TTC549 (cell line): ENCODE results near the gene PDAP1.
"Not testable (repeated sequence)": the region's sequence is repeated elsewhere in the genome, so short reads cannot be mapped to it uniquely, and the experiment has no call there.

Experiments
- FAIRE-seq: peaks from 2 replicates; lab custom pipeline; 2012; peaks lifted over from hg19 to GRCh38; lab: Jason Lieb, UNC

Gene PDAP1

DNA sequence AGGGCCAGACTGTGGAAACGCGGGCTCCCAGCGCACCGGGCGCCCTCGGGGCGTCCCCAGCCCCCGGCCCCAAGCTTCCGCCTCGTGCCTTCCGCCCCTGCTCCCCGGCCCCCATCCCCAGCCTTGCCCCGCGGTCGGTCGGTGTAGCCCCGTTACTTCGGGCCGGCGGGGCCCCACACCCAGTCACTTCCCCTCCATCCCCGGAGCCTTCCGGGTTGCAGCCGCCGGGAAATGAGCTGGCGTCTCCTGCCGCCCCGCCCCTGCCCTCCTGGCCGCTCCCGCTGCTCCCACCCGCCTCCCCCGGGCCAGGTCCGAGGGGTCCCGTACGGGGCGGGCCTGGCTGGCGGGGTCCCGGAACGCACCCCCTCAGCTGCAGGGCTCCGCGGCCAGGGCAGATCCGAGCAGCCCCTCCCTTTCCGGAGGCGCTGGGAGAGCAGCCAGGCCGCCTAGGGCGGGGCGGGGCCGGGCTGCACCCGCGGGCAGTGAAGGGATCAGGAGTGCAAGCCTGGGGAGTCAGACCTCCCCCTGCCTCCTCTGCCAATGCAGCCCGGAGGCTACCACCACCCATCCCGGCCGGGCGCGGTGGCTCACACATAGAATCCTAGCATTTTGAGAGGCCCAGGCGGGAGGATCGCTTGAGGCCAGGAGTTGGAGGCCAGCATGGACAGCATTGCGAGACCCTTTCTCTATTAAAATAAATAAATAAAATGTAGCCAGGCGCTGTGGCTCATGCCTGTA is 33.2 kb downstream of the PDAP1 start:
- no peak for FAIRE-seq

DNA sequence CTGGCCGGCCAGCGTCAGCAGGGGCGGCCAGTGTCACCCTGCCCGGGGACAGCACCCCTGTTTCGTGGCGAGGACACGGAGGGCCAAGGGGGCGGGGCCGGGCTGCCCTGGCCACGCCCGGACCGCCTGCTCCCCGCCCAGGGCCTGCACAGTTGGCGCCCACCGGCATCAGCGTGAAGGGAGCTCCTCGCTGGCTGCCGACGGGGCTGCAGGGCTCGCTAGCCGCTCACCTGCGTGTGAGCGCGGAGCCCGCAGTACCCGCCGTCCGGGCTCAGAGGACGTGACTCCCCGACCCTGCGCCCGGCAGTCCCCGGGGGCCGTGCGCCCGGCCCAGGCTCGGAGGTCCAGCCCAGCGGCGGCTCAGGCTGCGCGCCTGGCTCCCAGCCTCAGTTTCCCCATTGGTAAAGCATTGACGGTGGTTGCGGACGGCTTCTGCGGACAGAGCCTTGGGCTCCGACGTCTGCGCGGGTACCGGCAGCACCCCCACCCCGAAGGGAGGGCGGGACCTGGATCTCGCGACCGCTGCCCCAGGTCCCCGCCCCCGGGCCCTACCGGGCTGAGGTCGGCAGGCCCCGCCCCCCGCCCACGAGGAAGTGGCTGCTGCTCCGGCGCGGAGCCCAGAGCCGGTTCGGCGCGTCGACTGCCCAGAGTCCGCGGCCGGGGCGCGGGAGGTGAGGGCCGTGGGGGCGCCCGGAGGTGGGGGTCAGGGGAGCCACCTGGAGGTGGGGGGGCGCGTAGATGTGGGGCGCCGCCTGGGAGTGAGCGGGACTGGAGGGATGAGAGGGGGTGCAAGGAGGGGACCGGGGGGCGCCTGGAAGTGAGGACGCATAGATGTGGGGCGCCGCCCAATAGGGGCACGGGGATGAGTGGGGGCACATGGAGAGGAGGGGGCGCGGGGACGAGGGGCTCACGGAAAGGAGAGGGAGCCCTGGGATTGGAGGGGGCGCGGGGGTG is 34.0 kb downstream of the PDAP1 start, which contains the start of gene ARPC1B:
Gene ARPC1B, plus strand, starts transcription at position 620 of the 954 bp plus-strand sequence. CDS start 10,985 bp downstream, outside the sequence.
- FAIRE-seq, result no peak

DNA sequence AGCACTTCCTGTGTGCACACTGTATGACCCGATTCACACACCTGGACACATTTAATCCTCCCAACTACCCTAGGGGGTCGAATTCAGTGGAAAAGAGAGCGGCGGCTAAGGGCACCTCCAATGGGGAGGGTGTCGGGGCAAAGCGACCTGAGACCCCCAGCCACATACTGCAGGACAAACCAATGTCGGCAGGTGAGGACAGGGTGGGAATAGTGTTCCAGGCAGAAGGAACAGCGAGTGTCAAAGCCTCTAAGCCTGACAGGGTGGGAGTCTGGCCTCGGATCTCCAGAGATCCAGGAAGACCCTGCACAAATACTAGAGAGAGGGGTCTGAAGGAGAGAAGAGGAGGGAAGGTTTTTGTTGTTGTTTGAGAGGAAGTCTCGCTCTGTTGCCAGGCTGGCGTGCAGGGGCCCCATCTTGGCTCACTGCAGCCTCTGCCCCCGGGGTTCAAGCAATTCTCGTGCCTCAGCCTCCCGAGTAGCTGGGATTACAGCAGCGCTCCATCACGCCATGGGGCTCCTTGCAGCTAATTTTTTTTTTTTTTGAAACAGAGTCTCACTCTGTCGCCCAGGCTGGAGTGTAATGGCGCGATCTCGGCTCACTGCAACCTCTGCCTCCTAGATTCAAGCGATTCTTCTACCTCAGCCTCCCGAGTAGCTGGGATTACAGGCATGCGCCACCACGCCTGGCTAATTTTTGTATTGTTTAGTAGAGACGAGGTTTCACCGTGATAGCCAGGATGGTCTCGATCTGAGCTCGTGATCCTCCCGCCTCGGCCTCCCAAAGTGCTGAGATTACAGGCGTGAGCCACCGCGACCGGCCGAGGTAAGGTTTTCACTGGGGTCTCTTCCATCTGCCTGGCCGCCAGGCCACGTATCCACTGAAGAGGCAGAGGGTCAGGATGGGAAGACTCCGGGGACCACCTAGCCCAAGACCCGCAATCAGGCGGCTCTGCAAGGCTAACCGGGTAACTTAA is 35.0 kb downstream of the PDAP1 start:
- FAIRE-seq, result no peak

DNA sequence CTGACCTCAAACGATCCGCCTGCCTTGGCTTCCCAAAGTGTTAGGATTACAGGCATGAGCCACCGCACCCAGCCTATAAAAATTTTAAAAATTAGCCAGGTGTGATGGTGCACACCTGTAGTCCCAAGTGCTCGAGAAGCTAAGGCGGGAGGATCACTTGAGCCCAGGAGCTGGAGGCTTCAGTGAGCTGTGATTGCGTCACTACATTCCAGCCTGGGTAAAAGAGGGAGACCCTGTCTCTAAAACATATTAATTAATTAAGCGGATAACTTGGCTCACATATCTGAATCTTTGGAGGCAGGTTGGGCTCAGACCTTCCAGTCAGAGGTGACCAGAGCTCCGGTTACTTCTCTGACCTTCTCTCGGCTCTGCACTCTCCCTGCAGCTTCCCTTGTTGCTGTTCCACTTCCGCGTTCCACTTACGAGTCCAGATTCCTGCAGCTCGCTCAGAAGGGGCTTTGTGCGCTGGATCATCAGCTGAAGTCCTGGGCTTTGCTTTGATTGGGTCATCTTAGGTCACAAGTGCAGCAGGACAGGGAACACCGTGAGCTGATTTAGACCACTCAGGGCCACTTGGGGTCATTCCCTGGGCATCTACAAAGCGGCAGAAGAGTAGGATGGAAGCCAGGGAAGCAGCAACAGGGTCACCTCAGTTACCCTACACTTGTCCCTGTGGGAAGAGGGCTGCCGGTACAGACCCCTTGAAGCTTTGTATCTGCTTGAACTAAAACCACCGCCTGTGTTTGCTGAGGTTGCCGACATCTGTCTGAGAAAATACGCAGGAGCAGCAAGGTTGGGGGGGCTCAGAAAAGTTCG is 35.9 kb downstream of the PDAP1 start:
- FAIRE-seq, result no peak

DNA sequence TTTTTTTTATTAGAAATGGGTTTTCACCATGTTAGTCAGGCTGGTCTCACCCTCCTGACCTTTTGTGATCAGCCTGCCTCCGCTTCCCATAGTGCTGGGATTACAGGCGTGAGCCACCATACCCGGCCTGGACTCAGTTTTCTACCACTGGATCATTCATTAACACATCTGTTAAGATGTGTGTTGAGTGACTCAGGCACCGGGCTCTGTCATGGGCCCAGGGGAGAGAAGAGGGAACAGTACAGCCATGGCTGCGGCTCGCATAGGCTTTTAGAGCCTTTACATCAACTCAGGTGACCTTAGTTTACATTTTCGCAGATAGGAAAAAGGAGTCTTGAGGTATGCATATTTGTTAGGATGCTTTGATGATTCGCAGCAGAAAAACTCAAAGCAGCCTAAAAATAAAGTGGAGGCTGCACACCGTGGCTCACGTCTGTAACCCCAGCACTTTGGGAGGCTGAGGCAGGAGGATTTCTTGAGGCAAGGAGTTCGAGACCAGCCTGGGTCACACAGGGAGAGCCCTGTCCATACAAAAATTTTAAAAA is 36.9 kb downstream of the PDAP1 start:
- FAIRE-seq, result no peak

DNA sequence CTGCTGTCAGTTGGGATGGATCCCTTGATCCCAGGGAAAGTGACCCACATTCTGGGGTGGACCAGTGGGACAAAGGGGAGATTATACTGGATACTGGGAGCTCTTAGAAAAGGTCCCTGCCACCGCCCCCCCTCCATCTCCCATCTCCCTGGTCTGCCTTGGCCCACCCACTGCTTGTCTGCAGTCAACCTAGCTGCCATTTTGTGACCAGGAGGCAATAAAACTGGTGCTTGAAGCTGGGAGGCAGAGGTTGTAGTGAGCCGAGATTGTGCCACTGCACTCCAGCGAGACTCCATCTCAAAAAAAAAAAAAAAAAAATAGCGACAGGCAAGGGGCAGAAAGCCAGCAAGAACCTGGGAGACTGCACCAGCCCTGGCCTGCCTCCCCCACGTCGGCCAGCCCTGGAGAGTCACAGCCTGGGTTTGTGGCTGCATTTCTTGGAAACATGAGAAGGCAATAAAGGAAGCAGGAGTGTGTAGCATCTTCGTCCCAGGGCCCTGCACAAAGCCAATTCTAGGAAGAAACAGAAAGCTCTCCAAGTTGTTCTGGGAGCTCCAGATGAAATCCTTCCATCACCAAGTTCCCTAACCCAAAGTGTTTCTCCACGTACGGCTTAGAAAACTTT is 38.5 kb downstream of the PDAP1 start:
- FAIRE-seq, result no peak

DNA sequence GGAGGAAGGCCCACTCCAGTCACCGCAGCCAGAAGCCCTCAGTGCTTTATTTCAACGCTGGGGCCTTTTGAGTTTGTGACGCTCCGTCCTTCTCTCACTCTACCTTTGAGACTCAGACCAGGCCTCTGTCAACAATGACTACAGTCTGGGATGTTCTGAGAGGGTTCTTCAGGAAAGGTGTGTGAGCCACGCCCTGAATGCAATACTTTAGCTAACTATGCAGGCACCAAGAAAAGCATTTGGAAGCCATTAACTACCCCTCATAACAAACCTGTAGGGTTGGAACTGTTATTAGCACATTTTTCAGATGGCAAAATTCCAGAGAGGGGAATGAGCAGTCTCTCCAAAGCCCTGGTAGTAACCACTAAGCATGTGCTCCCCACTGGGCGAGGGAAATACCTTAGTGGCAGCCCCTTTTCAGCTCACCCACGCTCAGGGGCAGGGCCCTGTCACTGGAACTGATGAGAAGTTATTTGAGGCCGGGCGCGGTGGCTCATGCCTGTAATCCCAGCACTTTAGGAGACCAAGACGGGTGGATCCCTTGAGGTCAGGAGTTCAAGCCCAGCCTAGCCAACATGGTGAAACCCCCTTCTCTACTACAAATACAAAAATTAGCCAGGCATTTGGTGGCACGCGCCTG is 39.5 kb downstream of the PDAP1 start:
- no peak for FAIRE-seq

DNA sequence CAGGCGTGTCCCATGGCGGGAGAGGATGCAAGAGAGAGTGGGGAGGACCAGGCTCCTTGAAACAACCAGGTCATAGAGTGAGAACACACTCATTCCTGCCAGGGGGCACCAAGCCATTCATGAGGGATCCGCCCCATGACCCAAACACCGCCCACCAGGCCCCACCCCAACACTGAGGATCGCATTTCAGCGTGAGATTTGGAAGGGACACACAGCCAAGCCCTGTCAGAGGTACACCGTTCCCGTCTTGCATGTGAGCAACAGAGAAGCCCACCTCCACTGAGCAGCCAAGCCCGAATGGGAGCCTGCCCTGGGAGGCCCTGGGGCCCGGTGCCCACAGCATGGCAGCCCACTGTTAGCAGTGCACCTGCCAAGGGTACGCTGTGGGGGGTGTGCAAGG is 41.8 kb downstream of the PDAP1 start:
- FAIRE-seq, result no peak

DNA sequence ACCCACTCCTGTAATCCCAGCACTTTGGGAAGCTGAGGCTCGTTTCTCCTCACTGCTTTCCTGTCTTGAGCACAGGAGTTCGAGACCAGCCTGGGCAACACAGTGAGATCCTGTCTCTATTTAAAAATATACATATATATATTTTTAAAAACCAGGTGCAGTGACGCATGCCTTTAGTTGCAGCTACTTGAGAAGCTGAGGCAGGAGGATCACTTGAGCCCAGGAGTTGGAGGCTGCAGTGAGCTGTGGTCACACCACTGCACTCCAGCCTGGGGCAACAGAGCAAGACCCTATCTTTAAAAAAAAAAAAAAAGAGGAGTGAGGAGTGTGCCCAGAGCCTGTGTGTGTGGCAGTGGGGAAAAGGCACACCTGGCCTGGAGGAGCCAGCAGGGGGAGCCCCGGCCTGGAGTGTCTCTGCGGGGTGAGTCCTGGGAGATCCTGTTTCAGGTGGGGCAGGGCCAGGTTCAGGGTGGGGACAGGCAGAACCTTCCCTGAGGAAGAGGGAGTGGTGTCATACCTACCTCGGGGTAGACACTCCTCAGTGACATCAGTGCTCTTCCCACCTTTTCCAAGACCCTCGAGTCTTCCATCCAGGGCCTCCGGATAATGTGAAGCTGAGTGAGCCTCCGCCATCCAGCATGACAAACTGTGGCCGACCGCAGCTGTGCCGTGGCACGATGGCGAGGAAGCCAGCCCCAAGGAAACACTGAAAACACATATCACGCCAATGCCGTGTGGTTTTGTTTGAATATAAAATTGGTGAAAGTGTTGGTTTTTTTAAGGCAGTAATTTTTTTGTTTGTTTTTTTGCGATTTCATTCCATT is 42.9 kb downstream of the PDAP1 start:
- no peak for FAIRE-seq

DNA sequence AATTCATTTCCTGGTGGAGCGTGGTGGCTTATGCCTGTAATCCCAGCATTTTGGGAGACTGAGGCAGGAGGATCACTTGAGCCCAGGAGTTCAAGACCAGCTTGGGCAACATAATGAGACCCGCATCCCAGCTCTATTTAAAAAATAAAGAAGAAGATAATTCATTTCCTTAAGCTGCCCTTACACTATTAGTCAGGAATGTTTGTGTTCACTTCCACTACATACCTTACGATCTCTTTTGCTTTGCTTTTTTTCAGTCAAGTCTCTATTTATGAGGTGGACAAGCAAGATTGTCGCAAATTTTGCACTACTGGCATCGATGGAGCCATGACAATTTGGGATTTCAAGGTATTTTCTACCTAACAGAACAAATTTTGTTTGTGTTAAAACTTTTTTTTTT is 45.1 kb downstream of the PDAP1 start:
- no peak for FAIRE-seq

DNA sequence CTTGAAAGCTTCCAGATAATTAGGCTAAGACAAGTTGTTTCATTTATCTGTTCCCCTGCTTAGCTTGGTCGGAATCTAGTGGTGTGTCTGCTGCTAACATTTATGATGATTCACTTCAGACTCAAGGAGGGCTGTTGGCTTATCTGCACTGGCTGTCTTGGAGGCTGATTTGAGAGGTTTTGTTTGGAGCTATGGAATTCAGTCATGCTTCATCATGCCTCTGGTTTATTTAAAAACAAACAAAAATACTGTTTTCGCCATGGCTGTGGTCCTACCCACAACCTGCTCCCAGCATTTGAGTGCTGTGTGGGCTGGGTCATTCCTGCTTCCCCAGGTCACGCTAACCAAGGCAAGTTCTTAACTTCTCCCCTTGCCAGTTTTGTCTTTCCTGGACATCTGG is 45.6 kb downstream of the PDAP1 start:
- FAIRE-seq, result no peak

DNA sequence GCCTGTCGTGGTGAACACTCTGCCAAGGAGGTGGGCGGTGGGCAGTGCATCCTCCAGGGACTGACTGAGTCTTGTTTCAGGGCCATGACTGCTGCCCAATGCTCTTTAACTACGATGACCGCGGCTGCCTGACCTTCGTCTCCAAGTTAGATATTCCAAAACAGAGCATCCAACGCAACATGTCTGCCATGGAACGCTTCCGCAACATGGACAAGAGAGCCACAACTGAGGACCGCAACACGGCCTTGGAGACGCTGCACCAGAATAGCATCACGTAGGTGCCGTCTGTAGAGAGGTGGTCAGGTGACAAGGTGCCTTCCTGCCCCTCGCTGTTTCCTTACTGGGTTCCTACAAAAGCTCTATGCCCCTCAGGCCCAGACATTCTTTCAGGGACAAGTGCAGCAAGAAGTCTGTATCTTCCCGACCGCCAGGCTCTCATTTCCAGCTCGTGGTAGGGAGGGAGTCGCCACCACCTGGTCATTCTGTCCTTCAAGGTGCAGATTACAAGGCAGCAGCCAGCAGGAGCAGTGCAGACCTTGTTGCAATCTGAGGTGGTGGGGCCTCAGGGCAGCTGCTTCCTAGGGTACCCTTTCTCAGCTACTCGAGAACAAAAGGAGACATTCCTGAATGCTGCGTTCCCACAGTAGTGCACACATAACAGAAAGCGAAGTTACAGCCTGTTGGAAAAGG is 48.8 kb downstream of the PDAP1 start:
- no peak for FAIRE-seq

DNA sequence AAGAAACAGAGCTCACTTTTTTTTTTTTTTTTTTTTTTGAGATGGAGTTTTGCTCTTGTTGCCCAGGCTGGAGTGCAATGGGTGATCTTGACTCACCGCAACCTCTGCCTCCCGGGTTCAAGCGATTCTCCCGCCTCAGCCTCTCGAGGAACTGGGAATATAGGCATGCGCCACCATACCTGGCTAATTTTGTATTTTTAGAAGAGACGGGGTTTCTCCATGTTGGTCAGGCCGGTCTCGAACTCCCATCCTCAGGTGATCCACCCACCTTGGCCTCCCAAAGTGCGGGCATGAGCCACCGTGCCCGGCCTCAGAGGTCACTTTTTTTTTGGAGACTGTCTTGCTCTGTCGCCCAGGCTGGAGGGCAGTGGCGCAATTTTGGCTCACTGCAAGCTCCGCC is 49.9 kb downstream of the PDAP1 start:
- not testable (repeated sequence) for FAIRE-seq

DNA sequence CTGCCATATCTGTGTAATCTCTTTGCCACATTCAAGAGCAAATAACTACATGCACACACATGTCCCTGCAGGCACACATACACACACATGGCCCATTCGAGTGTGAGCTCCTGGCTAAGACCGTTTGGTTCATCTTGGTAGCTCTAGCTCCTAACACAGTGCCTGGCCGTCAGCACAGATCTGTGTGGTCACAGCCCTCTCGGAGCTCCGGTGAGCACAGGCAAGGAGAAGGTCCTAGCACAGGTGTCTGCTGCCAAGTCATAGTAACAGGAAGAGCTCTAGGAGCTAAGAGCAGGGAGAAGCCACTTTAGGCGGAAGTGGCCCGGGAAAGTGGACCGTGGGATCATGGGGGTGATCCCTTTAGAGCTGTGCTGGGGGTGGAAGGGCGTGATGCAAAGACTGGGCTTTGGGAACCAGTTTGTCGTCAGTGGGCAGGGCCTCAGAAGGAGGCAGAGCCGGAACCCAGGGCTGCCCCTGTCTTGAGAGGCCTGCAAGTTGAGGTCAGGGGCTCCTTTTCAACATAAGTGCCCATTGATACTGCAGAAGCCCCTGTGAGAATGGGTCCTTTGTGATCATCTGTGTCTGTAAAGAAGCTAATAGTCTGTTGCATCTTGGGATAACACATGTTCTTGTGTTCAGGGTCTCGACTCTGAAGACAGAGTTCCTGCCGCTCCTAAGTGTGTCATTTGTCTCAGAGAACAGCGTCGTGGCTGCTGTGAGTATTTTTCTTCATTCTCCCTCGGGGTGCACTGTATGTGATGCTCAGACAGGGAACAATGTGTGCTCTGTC is 50.5 kb downstream of the PDAP1 start:
- FAIRE-seq, result no peak

DNA sequence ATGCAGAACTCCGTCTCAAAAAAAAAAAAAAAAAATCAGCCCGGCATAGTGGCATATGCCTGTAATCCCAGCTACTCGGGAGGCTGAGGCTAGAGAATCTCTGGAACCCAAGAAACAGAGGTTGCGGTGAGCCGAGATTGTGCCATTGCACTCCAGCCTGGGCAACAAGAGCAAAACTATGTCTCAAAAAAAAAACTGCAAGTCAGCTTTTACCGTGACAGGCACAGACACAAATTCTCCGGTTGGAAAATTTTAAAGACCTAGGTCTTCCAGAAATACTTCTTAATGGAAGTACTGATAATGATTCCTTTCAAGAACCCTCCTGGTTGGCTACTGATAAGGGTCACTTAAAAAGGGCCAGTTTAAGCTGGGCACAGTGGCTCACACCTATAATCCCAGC is 53.3 kb downstream of the PDAP1 start:
- FAIRE-seq, result no peak

DNA sequence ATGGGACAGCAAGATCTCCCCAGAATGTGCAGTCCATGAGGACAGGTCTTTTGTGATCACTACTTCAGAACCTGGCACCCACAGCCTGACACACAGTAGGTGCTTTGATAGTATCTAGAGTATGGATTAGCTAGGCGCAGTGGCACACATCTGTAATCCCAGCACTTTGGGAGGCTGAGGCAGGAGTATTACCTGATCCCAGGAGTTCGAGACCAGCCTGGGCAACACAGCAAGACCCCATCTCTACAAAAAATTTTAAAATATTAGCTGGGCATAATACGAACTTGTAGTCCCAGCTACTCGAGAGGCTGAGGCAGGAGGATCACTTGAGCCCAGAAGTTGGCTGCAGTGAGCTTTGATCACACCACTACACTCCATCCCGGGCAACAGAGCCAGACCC is 56.1 kb downstream of the PDAP1 start:
- FAIRE-seq, result no peak

DNA sequence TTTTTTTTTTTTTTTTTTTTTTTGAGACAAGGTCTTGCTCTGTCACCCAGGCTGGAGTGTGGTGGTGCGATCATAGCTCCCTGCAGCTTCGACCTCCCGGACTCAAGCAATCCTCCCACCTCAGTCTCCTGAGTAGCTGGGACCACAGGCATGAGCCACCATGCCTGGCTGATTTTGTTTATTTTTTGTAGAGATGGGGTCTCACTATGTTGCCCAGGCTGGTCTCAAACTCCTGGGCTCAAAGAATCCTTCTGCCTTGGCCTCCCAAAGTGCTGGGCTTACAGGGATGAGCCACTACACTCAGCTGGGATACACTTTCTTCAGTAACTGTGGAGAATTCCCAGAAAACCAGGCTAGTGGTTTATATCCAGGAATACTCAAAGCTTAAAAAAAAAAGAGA is 57.8 kb downstream of the PDAP1 start:
- FAIRE-seq, result not testable (repeated sequence)
